HL-60 (cell line): Measurements from ENCODE around the gene ZNF649.
"Not testable (repeated sequence)": the region's sequence is repeated elsewhere in the genome, so short reads cannot be mapped to it uniquely, and the experiment has no call there.

Source experiments
- DNase-seq, 2 experiments: peaks; one replicate each; pipeline ENCODE4 v3.0.0-alpha.2; 2010 to 2020; ENCODE audit warnings: low read depth in 1 of 2, low spot score in 1 of 2
- H3K27ac ChIP-seq: fragments of 250-450 bp; sonication (Bioruptor Pico); replicated peaks from 2 replicates; pipeline ENCODE4 v1.5.1; 2020; ENCODE audit warnings: mild to moderate bottlenecking, moderate library complexity
- H3K27me3 ChIP-seq: fragments of 250-450 bp; sonication (Bioruptor Pico); 2 replicates; pipeline ENCODE4 v1.5.1; 2021; ENCODE audit warnings: mild to moderate bottlenecking, moderate library complexity; ENCODE audit not compliant: insufficient read depth, poor library complexity, severe bottlenecking
- H3K4me3 ChIP-seq: replicated peaks from 2 replicates; pipeline ENCODE4 v1.5.1; 2011; ENCODE audit warnings: mild to moderate bottlenecking, control low read depth, low read length; ENCODE audit not compliant: insufficient read depth
- GABPA ChIP-seq: IDR thresholded peaks from 2 replicates; pipeline ENCODE4 v1.6.1; 2012; ENCODE audit warnings: low read depth
- POLR2AphosphoS5 ChIP-seq: IDR thresholded peaks from 2 replicates; pipeline ENCODE4 v1.6.1; 2012; ENCODE audit warnings: low read depth
- SPI1 ChIP-seq: IDR thresholded peaks from 2 replicates; pipeline ENCODE4 v1.6.1; 2012; ENCODE audit warnings: low read depth, mild to moderate bottlenecking, borderline replicate concordance
- TF ChIP-seq, protein P1 (sequence below): IDR thresholded peaks from 2 replicates; pipeline ENCODE4 v1.6.1; 2012; ENCODE audit warnings: low read depth; ENCODE audit not compliant: insufficient replicate concordance
- TF ChIP-seq, protein P2 (sequence below): IDR thresholded peaks from one replicate; pipeline ENCODE4 v1.5.1; 2011; ENCODE audit warnings: low read length, control low read depth, inconsistent platforms; ENCODE audit not compliant: insufficient read depth

ZNF649 gene

DNA sequence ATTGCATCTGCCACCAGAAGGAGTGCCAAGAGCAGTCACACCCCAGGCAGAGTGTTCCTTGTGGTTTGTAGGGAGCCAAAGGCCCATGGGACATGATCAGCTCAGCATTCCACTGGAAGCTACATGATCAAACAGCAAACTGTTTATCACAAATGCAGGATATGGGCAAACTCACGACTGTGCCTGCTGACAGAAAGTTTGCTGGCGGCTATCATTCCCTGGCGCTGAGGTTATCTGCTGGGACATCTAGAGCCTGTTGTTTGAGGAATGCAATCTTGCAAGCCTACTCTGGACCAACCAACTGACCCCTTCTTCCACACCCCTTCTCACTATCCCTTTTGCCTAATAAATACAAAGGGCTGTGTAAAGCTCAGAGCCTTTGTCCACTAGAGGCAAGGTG is 14.8 kb upstream of the ZNF649 start:
- no peak for DNase-seq
- no peaks in the 10 kb centered on the region for H3K27me3 ChIP-seq
- no peak overlapping the region for H3K4me3 ChIP-seq
- TF ChIP-seq, protein P1, sequence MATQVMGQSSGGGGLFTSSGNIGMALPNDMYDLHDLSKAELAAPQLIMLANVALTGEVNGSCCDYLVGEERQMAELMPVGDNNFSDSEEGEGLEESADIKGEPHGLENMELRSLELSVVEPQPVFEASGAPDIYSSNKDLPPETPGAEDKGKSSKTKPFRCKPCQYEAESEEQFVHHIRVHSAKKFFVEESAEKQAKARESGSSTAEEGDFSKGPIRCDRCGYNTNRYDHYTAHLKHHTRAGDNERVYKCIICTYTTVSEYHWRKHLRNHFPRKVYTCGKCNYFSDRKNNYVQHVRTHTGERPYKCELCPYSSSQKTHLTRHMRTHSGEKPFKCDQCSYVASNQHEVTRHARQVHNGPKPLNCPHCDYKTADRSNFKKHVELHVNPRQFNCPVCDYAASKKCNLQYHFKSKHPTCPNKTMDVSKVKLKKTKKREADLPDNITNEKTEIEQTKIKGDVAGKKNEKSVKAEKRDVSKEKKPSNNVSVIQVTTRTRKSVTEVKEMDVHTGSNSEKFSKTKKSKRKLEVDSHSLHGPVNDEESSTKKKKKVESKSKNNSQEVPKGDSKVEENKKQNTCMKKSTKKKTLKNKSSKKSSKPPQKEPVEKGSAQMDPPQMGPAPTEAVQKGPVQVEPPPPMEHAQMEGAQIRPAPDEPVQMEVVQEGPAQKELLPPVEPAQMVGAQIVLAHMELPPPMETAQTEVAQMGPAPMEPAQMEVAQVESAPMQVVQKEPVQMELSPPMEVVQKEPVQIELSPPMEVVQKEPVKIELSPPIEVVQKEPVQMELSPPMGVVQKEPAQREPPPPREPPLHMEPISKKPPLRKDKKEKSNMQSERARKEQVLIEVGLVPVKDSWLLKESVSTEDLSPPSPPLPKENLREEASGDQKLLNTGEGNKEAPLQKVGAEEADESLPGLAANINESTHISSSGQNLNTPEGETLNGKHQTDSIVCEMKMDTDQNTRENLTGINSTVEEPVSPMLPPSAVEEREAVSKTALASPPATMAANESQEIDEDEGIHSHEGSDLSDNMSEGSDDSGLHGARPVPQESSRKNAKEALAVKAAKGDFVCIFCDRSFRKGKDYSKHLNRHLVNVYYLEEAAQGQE, result no peak
- TF ChIP-seq GABPA, result no peak
- TF ChIP-seq POLR2AphosphoS5, result no peak
- TF ChIP-seq SPI1, result no peak
- TF ChIP-seq, protein P2, sequence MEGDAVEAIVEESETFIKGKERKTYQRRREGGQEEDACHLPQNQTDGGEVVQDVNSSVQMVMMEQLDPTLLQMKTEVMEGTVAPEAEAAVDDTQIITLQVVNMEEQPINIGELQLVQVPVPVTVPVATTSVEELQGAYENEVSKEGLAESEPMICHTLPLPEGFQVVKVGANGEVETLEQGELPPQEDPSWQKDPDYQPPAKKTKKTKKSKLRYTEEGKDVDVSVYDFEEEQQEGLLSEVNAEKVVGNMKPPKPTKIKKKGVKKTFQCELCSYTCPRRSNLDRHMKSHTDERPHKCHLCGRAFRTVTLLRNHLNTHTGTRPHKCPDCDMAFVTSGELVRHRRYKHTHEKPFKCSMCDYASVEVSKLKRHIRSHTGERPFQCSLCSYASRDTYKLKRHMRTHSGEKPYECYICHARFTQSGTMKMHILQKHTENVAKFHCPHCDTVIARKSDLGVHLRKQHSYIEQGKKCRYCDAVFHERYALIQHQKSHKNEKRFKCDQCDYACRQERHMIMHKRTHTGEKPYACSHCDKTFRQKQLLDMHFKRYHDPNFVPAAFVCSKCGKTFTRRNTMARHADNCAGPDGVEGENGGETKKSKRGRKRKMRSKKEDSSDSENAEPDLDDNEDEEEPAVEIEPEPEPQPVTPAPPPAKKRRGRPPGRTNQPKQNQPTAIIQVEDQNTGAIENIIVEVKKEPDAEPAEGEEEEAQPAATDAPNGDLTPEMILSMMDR, result no peak
- no peak overlapping the region for H3K27ac ChIP-seq

DNA sequence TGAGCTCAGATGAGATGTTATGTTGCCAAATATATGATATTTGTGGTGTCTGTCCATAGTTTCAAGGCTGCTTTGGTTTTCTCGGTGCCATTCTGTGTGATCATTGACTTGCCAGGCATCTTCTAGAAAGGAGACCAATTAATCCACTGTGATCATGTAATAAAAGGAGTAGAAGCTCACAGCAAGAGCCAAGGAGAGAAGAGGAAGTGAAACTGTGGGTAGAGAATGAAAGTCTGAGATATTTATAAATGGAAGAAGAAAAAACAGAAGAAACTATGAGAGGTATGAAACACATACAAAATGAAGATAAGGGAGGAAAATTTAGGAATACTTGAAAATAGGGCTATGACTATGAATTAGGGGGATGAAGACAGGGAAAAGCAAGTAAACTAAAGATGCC is 11.3 kb upstream of the ZNF649 start:
- no peak for DNase-seq
- Histone ChIP-seq H3K4me3 (no peak overlapping the region), H3K27ac (no peak overlapping the region), H3K27me3 (no peaks in the 10 kb centered on the region)
- no peak for TF ChIP-seq SPI1
- TF ChIP-seq GABPA, result no peak
- TF ChIP-seq, protein P1, result no peak
- TF ChIP-seq, protein P2, result no peak
- TF ChIP-seq POLR2AphosphoS5, result no peak

DNA sequence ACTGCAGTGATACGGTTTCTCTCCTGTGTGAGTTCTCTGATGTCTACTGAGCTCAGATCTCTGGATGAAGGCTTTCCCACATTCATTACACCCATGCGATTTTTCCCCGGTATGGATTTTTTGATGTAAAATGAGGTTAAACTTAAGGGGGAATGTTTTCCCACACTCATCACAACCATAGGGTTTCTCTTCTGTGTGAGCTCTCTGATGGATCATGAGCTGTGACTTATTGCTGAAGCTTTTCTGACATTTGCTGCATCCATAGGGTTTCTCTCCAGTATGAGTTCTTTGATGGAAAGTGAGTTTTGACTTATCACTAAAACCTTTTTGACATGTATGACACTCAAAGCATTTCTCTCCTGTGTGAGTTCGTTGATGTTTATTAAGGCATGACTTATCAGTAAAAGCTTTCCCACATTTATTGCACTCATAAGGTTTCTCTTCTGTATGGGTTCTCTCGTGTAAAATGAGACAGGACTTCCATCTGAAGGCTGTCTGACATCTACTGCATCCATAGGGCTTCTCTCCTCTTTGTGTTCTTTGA is 10.6 kb upstream of the ZNF649 start:
- H3K4me3 ChIP-seq, result no peak overlapping the region
- no peak for DNase-seq

DNA sequence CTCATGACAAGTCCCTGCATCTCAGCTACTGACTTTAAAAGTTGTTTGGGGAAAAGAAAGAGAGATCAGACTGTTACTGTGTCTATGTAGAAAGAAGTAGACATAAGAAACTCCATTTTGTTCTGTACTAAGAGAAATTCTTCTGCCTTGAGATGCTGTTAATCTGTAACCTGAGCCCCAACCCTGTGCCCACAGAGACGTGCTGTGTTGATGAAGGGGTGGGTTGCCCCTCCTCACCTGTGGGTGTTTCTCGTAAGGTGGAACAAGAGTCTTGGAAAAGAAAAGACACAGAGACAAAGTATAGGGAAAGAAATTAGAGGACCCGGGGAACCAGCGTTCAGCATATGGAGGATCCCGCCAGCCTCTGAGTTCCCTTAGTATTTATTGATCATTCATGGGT is 3.2 kb upstream of the ZNF649 start:
- H3K4me3 ChIP-seq, DNase-seq, H3K27ac ChIP-seq: not testable (repeated sequence)

More for the DNA sequence above, 10.6 kb upstream of the ZNF649 start:
- Histone ChIP-seq H3K27me3 (no peaks in the 10 kb centered on the region), H3K27ac (no peak overlapping the region)
- TF ChIP-seq, protein P1, result no peak
- no peak for TF ChIP-seq POLR2AphosphoS5
- TF ChIP-seq, protein P2, result no peak

DNA sequence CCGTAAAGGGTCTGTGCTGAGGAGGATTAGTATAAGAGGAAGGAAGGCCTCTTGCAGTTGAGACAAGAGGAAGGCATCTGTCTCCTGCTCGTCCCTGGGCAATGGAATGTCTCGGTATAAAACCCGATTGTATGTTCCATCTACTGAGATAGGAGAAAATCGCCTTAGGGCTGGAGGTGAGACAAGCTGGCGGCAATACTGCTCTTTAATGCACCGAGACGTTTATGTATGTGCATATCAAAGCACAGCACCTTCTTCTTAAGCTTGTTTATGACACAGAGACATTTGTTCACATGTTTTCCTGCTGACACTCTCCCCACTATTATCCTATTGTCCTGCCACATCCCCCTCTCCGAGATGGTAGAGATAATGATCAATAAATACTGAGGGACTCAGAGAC is 1.3 kb upstream of the ZNF649 start:
- H3K27ac ChIP-seq, H3K27me3 ChIP-seq, DNase-seq, H3K4me3 ChIP-seq: not testable (repeated sequence)

More for the DNA sequence above, 3.2 kb upstream of the ZNF649 start:
- H3K27me3 ChIP-seq, result not testable (repeated sequence)

DNA sequence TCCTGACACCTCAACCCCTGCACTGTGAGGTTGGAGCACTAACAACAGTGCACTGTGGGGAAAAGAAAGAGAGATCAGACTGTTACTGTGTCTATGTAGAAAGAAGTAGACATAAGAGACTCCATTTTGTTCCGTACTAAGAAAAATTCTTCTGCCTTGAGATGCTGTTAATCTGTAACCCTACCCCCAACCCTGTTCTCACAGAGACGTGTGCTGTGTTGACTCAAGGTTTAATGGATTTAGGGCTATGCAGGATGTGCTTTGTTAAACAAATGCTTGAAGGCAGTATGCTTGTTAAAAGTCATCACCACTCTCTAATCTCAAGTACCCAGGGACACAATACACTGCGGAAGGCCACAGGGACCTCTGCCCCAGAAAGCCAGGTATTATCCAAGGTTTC is 822 bp upstream of the ZNF649 start:
- not testable (repeated sequence) for H3K4me3 ChIP-seq, DNase-seq, H3K27me3 ChIP-seq, H3K27ac ChIP-seq
